NK-92 treated with Interleukin-12 subunit alpha and Interleukin-12 subunit beta, amount 100 ng/mL, for 24 hours (cell line): Measurements from ENCODE around the gene IER3.
A peak's percentile ranks its signal among the peaks of the same experiment; 100 is the strongest.

Experiments
- DNase-seq: peaks from one replicate; lab custom pipeline; 2025; lab: John Stamatoyannopoulos, UW

Gene IER3, protein sequence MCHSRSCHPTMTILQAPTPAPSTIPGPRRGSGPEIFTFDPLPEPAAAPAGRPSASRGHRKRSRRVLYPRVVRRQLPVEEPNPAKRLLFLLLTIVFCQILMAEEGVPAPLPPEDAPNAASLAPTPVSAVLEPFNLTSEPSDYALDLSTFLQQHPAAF

DNA sequence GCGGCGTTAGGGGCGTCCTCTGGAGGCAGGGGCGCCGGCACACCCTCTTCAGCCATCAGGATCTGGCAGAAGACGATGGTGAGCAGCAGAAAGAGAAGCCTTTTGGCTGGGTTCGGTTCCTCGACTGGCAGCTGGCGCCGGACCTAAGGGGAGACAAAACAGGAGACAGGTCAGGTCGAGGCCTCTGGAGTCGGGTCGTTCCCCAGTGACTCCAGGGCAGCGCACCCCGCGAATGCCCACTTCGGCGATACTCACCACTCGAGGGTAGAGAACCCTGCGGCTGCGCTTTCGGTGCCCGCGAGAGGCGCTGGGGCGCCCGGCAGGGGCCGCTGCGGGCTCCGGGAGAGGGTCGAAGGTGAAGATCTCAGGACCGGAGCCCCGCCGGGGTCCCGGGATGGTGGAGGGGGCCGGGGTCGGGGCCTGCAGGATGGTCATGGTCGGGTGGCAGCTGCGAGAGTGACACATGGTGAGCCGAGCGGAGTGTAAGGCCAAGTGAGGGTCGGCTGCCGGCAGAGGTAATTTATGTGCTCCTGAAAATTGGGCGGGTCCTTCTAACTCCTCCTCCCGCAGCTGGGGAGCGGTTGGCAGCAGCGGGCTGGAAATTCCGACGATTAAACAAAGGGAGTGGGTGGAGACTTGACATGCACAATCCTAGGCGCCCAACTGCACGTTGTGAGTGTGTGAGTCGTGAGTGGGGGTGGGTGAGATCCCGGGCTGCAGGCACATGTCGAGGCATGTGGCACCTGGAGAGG, at the start of gene IER3:
IER3 (minus strand) TSS at position 494 of the 752 bp plus-strand sequence; CDS start at position 465, 29 bp downstream.
- DNase-seq, result no peak

DNA sequence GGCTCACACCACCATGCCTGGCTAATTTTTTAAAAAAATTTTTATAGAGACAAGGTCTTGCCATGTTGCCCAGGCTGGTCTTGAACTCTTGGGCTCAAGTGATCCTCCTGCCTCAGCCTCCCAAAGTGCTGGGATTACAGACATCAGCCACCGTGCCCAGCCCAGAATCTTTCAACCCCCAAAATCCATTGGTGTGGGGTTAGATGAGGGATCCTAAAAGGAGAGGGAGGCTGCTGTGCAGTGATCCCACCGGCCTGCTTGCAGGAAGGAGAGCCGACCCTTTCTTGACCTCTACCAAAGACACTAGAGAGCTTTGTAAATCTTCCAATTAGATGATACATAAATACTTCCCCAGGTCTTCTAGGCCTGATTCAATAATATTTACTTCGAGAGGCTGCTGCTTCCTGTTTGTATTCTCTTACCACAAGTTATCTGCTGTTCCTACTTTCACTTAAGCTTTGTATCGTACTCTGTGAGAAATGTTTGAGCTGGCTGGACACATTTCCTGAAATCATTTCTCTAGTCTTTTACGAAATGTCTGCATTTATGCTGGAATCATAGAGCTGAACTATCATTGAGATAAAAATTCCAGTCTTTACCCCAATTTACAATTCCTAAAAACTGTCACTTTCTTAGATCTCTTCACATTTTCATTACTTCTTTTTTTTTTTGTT, 49.3 kb upstream of the IER3 start:
- DNase-seq, result no peak

DNA sequence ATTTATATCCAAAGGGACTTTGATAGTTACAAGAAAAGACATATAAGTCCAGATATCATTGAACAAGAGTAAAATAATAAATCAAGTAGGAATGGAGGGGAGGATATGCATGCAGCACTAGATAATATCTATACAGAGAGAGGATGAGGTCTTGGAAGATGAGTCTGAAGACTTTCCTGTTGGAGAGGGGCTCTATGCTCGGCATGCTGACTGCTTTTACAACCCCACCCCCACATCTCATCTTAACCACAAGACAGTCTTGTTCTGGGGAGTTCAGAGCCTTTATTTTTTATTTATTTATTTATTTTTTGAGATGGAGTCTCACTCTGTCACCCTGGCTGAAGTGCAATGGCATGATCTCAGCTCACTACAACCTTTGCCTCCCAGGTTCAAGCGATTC, 48.4 kb upstream of the IER3 start:
- no peak for DNase-seq

DNA sequence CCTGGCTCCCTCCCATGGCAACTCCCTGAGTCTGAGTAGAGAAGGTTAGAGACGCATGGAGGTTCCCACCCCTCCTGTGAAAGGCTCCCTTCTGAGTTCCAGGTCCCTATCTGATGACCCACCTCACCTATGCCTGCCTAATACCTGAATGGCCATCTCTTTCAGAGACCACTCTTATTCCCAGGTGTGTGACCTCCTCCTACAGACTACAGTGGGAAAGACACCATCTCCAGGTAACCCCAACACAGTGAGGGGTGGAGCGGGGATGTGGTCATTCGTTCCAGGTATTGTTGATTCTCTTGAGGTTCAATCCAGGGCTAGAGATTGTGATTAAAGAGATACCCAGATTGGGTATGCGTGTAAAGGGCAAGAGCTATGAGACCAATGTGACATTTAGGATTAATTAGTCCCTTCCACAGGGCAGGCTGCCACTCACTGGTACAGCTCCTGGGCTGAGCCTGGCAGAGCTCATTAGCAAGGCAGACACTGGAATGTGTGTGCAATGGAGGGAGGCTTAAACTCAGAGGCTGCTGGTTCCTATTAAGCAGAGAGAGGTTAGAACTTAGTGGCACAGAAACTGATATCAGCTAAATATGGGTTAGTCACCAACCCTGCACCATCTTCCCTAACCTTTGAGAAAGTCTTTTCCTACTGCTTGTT, 46.5 kb upstream of the IER3 start:
- DNase-seq, result no peak

DNA sequence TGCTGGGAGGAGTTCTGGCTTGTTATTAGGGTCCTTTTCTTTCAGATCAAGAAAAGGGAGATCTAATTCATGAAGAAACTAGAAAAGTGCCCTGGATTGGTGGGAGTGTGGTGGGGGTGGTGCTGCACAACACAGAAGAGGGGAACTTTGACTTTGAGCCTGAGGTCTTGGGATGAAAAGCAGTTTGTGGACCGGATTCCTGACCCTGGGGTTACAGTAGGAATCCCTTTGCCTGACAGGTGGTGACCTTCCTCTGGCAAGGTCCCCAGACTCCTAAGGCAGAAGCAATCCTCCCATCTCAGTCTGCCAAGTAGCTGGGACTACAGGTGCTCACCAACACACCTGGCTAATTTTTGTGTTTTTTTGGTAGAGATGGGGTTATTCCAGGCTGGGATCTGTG, 45.3 kb upstream of the IER3 start:
- DNase-seq, result no peak

DNA sequence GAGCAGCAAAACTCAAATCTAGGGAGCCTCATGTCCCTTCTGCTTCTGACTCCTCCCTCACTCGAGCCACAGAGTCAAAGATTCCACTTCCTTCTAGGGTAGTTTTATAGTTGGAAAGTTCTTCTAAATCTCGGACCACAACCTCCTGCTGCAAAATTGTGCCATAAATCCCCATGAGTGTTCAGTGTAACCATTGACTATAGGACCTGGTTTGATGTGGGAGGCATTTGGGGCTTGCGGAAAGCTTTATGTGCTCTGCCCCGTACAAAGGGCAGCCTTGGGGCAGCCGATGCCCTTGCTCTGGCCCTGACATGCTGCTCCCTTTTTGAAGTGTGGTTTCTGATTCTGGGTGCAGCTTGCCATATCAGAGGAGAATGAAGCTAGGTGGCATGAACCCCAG, 43.6 kb upstream of the IER3 start:
- DNase-seq, result peak; percentile 24

DNA sequence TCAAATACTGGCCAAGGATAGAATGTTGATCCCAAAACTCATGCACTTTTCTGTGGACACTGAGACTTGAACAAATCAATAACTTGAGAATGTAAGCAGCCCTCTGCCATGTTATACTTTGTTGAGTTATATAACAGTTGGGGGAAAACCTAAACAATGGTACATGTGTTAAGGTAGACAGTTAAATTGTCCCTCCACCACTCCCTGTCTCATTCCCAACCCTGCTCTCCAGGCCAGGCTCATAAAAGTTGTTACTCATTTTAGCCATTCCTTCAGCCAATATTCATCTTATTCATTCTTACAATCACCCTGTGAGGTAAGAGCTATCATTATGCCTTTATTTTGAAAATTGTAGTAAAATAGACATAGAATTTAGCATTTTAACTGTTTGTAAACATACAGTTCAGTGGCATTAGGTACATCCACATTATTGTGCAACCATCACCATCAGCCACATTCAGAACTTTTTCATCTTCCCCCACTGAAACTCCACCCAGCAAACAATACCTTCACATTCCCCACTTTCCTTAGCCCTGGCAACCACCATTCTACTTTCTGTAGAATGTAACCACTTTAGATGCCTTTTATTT, 38.2 kb upstream of the IER3 start:
- no peak for DNase-seq

DNA sequence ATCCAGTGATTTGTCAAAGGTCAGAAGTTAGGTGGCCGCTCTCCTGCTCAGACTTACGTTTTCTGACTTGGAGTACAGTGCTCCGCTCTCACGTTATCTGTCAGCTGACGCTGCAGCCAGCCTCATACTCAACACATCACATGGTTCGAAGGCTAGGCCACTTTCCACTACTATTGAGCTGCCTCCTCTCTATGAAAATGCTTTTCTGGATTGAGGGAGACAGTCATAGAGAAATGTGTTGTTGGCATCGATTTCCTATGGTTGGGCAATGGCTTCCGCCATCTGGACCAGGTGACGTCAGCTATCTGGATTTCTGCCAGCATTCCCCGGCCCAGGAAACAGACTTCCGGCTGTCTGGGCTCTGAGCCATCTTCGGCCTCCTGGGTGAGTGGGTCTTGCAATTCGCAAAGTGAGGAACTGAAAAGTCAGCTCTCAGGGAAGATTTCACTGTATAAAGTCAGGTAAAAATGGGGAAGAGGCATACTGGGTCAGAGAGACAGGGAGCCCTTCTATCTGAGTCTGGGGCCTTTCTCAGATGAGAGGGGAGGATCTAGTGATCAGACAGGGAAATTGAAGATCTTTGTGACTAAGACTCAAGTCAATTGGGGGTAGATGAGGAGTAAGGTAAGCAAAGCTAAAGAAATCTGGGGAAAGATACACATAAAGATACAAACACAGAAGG, 37.5 kb upstream of the IER3 start:
- DNase-seq, result no peak

DNA sequence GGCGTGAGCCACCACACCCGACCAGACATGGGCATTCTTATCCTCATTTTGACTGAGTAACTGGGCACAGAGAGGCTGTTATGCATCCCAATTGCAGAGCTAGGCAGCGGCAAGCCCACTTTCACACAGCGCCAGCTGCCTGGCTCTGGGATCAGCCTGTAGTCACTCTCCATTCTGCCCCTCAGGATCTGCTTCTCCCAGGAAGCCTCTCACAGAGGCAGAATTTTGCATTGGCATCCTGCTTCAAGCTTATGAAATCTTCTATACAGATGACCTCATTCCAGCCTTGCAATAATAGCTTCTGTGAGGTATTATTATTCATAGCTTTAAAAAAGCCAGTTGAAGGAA, 37.0 kb upstream of the IER3 start:
- DNase-seq, result no peak

DNA sequence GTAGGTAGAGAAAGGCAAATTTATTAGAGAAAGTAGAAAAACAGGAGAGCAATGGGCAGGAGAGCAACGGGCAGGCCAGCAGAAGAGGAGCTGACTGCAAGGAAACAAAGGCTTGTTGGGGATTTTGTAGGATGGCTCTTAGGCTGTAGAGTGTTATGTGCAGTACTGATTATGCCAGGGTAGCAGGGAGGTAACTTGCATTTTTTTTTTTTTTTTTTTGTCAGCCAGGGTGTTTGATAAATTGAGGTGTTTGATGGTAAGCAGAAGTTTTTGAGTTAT, 36.2 kb upstream of the IER3 start:
- no peak for DNase-seq

DNA sequence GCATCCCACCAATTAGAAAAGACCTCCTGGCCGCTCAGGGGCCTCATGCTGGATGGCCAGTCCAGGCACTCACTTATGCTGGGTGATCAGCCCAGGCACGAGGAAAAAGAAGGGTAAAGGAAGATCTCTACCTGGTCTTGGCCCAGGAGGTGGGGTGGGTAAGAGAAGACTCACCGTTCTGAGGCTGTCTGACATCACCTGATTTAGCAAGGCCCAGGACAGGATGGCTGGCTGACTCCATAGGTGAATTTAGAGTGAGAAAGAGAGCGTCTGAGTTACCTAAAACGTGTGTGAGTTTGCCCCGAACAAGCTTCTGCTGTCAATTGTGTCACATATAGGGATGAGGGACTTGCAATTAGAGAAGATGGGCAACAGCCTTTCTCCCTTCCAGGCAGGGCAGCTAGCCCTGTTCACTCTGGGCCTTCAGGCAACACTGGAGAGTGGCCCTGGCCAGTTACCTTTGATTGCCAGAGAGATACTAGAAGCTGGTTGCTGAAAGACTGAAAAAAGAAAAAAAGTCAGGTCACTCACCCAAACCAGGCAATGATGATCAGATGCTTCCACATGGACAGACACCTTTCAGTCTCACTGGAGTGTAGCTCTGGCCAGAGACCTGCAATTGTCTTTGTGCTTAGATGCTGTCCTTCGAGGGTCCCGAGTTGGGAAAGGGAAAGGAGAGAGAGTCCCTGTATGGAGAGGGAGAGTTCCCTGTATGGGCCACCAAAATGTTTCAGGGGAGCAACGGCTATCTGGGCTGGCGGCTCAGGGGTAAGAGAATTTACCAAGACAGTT, 35.7 kb upstream of the IER3 start:
- no peak for DNase-seq

DNA sequence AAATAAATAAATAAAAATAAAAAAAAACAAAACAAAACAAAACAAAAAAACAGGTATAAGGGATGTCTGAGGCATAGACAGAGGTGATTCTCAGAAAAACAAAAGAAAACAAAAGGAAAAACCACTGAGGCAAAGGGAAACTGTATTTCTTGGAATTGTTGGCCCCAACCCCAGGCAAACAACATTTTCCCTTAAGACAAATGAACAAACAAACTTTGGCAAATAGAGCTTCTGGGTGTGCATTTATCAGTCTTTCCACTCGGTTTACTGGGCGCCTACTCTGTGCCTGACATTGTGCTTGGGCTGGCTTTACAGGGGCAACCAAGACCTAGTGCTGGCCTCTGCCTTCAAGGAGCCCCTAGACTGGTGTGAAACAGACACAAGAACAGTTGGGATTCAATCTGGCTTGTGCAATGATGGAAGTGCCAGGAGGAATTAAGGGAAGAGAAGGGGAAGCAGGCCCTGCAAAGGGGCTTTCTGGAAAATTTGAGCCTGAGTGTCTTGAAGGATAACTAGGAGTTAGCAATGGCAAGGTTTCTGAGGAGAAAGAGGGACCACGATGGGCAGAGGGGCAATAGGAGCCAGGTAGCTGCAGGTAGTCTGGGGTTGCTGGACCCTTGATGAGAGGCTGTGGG, 33.8 kb upstream of the IER3 start:
- DNase-seq, result no peak

DNA sequence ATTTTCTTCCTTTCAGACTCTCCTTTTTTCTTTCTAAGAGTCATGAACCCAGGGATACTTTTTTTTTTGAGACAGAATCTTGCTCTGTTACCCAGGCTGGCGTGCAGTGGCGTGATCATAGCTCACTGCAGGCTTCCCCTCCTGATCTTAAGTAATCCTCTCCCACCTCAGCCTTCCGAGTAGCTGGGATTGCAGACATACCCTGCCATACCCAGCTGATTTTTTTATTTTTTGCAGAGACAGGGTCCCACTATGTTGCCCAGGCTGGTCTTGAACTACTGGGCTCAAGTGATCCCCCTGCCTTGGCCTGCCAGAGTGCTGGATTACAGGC, 32.8 kb upstream of the IER3 start:
- no peak for DNase-seq

DNA sequence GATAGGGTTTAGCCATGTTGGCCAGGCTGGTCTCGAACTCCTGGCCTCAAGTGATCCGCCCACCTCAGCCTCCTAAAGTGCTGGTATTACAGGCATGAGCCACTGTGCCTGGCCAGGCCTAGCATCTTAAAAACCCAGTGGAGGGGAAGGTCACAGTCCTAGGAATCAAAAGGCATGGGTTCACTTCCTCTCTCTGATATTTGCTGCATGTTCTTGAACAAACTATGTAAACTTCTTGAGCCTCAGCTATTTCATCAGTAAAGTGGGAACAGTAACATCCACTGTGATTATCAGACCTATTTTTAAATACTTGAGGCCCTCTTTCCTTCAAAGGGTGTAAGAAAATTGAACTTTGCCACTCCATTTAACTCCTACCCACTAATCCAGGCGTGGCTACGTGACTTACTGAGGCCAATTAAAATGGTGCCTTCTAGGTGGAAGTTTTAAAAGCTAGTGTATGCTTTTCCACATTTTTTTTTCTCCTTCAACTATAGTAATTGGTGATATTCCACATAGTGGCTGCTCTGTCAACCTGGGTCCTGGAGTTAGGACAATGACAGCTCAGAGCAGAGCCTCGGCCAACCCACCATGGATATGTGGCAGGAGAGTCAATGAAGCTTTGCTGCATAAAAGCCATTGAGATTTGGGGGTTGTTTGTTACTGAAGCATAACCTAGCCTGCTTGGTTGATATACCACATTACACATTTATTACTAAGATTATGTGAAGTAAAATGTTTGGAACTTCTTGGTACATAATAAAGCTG, 32.2 kb upstream of the IER3 start:
- no peak for DNase-seq

DNA sequence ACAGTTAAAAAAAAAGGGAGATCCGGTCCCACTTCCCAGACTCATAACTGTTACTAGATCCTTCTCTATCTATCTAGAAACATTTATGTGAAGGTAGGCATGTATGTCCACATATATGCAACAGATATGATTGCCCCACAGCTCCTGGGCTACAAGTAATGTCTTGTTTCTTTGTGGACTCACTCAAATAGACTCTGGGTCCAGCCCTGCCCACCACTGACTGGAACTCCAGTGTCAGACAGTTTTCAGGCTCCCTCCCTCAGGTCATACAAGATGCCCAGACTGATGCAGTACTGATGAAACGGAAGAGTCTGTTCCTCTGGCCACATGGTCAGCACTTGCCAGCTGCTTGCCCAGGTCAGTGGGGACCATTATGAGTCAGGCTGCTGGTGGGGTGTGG, 30.8 kb upstream of the IER3 start:
- DNase-seq, result no peak

DNA sequence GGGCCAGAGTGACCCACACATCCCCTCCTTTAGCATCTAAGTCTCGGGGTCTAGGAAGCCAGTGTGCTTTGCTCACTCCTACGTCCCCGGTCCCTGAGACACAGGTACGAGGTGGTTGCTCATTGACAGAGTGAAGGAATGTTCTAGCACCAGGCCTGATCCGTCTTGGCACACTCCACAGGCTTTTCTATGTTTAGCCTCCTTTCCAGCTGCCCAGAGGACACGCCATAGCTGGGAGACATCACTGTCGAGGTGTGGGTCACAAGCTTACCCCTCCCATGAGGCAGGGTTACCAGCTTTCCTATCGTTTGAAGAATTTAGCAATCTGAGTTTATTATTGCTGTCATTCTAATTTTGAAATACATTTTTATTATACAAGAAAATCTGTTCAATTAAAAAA, 30.4 kb upstream of the IER3 start:
- DNase-seq, result no peak

DNA sequence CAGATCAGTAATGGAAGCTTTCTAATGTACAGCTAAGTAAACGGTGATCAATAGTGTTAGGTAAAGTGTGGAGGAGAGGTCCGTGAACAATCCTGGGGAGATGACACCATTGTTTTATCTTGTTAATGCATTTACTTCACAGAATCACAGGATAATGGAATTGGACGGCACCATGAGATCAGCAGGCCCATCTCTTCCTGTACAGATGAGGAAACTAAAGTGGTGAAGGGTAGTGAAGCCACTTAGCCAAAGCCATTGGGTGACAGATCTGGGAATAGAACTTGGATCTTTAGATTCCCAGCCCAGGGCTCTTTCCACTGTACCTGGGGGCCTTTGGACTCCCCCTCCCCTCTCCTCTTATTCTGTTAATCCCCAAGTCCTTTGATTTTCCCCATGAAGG, 26.2 kb upstream of the IER3 start:
- no peak for DNase-seq

DNA sequence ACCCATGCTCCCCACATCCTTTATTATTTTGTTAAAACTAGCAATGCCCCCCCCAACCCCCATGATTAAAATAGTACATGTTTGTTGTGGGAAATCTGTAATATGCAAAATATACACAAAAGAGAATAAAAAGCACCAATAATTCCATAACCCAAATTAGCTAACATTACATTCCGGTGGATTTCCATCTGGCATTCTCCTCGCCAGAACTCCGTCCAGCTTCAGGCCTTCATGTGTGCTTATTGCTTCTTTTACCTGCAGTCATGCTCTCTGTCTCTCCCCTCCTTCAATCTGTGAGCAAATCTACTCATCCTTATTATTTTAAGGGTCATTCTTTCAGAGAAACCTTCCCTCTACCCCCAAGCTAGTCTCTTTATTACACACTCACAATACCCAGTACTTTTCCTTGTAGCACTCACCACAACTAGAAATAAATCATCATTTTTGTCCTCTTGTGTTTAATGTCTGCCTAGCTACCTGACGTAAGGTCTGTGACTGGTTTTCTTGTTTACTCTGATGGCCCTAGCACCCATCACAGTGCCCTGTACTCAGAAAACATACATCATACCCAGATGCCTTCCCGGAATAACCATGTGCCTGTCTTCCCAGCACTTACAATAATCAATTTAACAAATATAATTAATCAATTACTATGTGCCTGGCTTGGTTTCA, 25.6 kb upstream of the IER3 start:
- DNase-seq, result no peak

DNA sequence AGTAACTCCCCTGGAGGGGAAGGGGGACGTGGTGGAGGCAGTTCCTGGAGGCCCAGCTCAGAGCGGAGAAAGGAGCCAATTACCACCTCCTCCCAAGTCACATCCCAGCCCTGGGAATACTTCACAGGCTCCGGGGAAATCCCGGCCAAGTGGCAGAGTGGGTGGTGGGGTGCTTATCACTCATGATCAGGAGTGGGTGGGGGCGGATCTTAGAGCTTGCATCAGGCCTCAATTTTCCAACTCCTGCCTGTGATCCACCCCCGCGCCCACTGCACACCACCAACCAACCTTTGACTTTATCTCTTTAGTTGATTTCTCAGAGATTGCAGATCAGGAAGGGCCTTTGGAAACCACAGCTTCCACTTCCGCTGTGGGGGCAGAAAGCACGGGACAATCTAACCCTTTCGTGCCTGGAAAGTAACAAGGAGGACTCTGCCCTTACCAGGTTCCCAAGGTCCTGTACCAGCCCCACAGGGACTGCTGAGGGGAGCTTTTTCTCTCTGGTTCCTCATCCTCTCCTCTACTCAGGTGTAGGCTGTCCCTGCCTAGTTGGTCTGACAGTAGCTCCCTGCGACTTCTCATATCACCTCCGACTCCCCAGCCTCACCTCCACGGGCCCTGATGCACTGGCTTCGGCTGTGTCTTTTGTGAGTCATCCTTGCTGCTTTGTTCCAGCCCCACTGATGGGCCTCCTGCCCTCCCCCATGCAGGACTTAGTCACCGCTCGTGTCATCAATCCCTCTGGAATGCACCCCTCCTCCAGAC, 24.9 kb upstream of the IER3 start:
- peak; percentile 25 for DNase-seq
